Ishikawa (cell line): ENCODE data around the gene THBS2.

Experiments used
- CEBPB ChIP-seq: IDR thresholded peaks from 2 replicates; pipeline ENCODE4 v1.6.1; 2012
- CREB1 ChIP-seq: IDR thresholded peaks from 2 replicates; pipeline ENCODE4 v1.6.1; 2012; ENCODE audit warnings: low read depth
- EGR1 ChIP-seq: IDR thresholded peaks from 2 replicates; pipeline ENCODE4 v1.6.1; 2012
- EP300 ChIP-seq: IDR thresholded peaks from 2 replicates; pipeline ENCODE4 v1.6.1; 2012; ENCODE audit warnings: borderline replicate concordance
- FOXM1 ChIP-seq: IDR thresholded peaks from 2 replicates; pipeline ENCODE4 v1.6.1; 2012; ENCODE audit warnings: low read depth, borderline replicate concordance
- NFIC ChIP-seq: IDR thresholded peaks from 2 replicates; pipeline ENCODE4 v1.6.1; 2012
- RAD21 ChIP-seq: IDR thresholded peaks from 2 replicates; pipeline ENCODE4 v1.6.1; 2012; ENCODE audit warnings: low read depth
- TAF1 ChIP-seq: IDR thresholded peaks from 2 replicates; pipeline ENCODE4 v1.6.1; 2012; ENCODE audit warnings: low read depth, mild to moderate bottlenecking
- TCF12 ChIP-seq: IDR thresholded peaks from 2 replicates; pipeline ENCODE4 v1.6.1; 2012; ENCODE audit warnings: low read depth
- TEAD4 ChIP-seq: IDR thresholded peaks from 2 replicates; pipeline ENCODE4 v1.6.1; 2012
- YY1 ChIP-seq: IDR thresholded peaks from 2 replicates; pipeline ENCODE4 v1.6.1; 2012; ENCODE audit warnings: low read depth
- ZBTB7A ChIP-seq: IDR thresholded peaks from 2 replicates; pipeline ENCODE4 v1.6.1; 2012; ENCODE audit warnings: low read depth
- TF ChIP-seq, protein P1 (sequence below): IDR thresholded peaks from 2 replicates; pipeline ENCODE4 v1.6.1; 2012
- TF ChIP-seq, protein P2 (sequence below): IDR thresholded peaks from 2 replicates; pipeline ENCODE4 v1.6.1; 2012
- TF ChIP-seq, protein P3 (sequence below): IDR thresholded peaks from 2 replicates; pipeline ENCODE4 v1.6.1; 2012; ENCODE audit warnings: low read depth, mild to moderate bottlenecking

The THBS2 gene

DNA sequence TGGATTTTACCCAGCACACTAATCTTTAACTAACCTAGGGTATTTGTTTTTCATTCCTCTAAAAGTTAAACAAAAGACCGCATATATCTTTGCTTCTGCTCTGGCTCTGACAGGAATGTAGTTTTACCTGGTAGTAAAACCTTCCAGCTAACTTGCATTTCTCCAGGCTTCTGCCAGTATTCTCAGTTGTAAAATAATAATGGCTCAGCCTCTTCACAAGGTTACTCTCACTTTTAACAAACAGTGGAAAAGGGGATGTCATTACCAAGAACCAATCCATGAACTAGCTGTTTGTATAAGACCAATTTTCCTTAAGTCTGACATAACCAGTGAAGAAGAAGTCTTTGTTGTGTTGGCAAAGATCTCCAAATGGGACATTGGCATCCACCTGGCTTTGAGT lies 10.0 kb downstream of the THBS2 start:
- TF ChIP-seq, protein P1, sequence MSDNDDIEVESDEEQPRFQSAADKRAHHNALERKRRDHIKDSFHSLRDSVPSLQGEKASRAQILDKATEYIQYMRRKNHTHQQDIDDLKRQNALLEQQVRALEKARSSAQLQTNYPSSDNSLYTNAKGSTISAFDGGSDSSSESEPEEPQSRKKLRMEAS: no peak
- TF ChIP-seq, protein P2, sequence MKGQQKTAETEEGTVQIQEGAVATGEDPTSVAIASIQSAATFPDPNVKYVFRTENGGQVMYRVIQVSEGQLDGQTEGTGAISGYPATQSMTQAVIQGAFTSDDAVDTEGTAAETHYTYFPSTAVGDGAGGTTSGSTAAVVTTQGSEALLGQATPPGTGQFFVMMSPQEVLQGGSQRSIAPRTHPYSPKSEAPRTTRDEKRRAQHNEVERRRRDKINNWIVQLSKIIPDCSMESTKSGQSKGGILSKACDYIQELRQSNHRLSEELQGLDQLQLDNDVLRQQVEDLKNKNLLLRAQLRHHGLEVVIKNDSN: no peak
- TF ChIP-seq TCF12: no peak
- no peak for TF ChIP-seq FOXM1
- no peak for TF ChIP-seq TAF1
- TF ChIP-seq EGR1: no peak
- no peak for TF ChIP-seq NFIC
- no peak for TF ChIP-seq ZBTB7A
- no peak for TF ChIP-seq RAD21

DNA sequence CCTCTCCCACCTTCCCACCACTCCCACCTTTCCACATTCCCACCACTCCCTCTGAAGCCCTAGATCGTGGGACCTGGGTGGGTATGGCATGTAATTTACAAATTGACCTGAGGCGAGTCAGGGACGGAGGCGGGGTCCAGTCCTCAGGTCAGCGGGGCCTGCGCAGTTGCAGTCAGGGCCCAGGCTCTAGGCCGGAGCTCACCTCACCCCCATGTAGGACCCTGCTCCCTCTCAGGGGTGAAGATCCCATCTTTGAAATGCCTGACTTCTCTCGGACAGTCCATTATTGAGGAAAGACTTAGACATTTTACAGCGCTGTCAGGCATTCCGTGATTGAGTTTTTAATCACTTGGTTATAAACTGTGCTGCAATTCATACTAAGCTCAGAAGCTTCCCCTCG lies 10.5 kb downstream of the THBS2 start:
- TF ChIP-seq TEAD4 (no peak), TCF12 (no peak), NFIC (no peak), CREB1 (no peak), CEBPB (no peak), FOXM1 (no peak), EP300 (no peak), EGR1 (no peak), ZBTB7A (no peak), RAD21 (no peak), TAF1 (no peak), YY1 (no peak)
- TF ChIP-seq, protein P3, sequence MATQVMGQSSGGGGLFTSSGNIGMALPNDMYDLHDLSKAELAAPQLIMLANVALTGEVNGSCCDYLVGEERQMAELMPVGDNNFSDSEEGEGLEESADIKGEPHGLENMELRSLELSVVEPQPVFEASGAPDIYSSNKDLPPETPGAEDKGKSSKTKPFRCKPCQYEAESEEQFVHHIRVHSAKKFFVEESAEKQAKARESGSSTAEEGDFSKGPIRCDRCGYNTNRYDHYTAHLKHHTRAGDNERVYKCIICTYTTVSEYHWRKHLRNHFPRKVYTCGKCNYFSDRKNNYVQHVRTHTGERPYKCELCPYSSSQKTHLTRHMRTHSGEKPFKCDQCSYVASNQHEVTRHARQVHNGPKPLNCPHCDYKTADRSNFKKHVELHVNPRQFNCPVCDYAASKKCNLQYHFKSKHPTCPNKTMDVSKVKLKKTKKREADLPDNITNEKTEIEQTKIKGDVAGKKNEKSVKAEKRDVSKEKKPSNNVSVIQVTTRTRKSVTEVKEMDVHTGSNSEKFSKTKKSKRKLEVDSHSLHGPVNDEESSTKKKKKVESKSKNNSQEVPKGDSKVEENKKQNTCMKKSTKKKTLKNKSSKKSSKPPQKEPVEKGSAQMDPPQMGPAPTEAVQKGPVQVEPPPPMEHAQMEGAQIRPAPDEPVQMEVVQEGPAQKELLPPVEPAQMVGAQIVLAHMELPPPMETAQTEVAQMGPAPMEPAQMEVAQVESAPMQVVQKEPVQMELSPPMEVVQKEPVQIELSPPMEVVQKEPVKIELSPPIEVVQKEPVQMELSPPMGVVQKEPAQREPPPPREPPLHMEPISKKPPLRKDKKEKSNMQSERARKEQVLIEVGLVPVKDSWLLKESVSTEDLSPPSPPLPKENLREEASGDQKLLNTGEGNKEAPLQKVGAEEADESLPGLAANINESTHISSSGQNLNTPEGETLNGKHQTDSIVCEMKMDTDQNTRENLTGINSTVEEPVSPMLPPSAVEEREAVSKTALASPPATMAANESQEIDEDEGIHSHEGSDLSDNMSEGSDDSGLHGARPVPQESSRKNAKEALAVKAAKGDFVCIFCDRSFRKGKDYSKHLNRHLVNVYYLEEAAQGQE: no peak
- TF ChIP-seq, protein P2: no peak
- TF ChIP-seq, protein P1: no peak

GRCh38 chr6:169241688-169242350 lies 11.8 kb downstream of the THBS2 start:
- TF ChIP-seq TAF1 (no peak), YY1 (no peak)
- TF ChIP-seq, protein P2: no peak
- TF ChIP-seq, protein P3: no peak

- TF ChIP-seq, protein P2: no peak
- TF ChIP-seq CEBPB: no peak
- TF ChIP-seq FOXM1: no peak
Observed at GRCh38 chr6:169240591-169241390, 12.9 kb downstream of the THBS2 start.

DNA sequence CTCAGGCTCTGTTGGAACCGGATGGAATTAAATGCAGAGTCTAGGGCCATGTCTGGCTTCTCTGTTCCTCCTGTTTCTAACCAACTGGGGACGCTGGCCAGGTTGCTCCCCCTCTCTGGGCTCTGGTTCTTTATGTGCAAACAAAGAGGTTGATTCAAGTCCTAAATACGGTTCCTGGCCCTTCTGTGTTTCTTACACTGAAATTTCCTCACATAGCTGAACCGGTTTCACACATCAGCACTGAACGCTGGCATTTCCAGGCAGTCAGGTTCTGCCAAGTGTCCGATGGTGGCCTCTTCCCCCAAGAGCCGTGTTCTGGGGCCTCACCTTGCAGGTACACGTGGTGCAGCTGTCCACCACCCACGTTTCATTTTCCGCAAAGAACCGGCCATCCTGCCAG lies 13.5 kb downstream of the THBS2 start:
- no peak for TF ChIP-seq TEAD4
- TF ChIP-seq YY1: no peak

DNA sequence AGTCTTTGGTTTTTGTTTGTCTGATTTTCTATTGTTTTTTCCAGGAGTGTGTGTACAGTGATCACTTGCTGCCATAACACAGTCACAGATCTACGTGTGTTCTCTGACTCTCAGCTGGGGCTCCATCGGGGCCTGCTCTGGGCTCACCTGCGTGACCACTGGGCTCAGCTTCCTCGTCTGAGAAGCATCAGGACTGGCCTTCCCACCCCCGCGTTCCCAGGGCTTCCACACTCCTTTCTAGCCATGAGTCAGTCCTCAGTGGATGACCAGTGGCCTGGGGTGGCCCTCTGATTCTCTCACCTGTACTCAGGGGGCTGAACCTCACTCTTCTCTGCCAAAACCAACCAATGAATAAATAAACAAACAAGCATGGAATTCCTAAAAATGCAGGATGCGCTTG lies 14.5 kb downstream of the THBS2 start:
- no peak for TF ChIP-seq TAF1
- TF ChIP-seq EP300: no peak
- TF ChIP-seq TCF12: no peak
- no peak for TF ChIP-seq CEBPB
- TF ChIP-seq, protein P1: no peak
- TF ChIP-seq TEAD4: no peak
- TF ChIP-seq RAD21: no peak
- TF ChIP-seq, protein P2: no peak
